MG63 (cell line): ENCODE results near the gene TRANK1. TPM values are rescaled to one million over a fixed set of nuclear protein-coding genes. Genes with fewer than 3 reads are reported as not detected.

Experiments used
- DNase-seq: peaks from one replicate; pipeline ENCODE4 v3.0.0-alpha.2; 2020
- H3K27me3 ChIP-seq: fragments of 250-450 bp; sonication (Bioruptor Pico); 2 replicates; pipeline ENCODE4 v1.5.1; 2020; ENCODE audit warnings: mild to moderate bottlenecking, moderate library complexity
- H3K36me3 ChIP-seq: fragments of 250-450 bp; sonication (Bioruptor Pico); 2 replicates; pipeline ENCODE4 v1.5.1; 2020; ENCODE audit warnings: mild to moderate bottlenecking, moderate library complexity
- H3K4me3 ChIP-seq: fragments of 250-450 bp; sonication (Bioruptor Pico); 2 replicates; pipeline ENCODE4 v1.5.1; 2020; ENCODE audit warnings: mild to moderate bottlenecking, moderate library complexity
- H3K9me3 ChIP-seq: fragments of 250-450 bp; sonication (Bioruptor Pico); 2 replicates; pipeline ENCODE4 v1.5.1; 2020; ENCODE audit warnings: mild to moderate bottlenecking, moderate library complexity
- total RNA-seq: library from RNA; depleted of rRNA; stranded (reverse); fragments of >200 nt; shearing (Covaris generic); gene quantifications from 2 replicates; pipeline ENCODE4 v1.2.3, GENCODE V29; 2014; ENCODE audit warnings: low replicate concordance

TRANK1 gene
- total RNA-seq, 1 experiment from 2014 or later, result 3.8 TPM

DNA sequence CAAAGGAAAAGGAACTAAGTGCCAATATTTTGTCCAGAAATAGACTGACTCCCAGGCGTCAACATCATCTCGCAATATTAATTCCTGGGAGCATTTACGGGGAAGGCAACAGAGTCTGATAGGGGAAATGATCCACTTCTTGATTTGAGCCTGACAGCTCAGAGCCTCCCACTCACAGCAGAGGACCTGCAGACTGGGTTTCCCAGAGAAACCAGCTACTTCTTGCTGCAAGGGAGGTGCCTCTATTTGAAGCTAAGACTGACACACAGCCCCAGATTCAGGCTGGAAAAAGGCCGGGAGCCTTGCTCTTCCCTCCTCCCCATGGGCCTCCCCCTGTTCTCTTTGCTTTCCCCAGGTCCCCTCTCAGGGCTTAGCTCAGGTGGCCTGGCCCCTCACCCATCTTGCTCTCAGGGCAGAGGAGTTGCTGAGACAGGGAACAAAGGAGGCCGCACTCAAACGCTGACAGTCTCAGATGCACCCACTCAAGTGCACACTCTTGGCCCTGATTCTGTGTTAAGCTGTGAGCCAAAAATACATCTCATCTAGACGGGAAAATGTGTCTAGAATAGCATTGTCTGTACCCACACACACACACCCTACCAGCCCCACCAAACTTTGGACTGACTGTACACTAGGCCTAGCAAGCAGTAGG lies 130.7 kb downstream of the TRANK1 start:
- no peak overlapping the region for H3K4me3 ChIP-seq
- H3K9me3 ChIP-seq, result no peaks in the 10 kb centered on the region
- no peaks in the 10 kb centered on the region for H3K27me3 ChIP-seq
- no peaks in the 10 kb centered on the region for H3K36me3 ChIP-seq
- no peak for DNase-seq

DNA sequence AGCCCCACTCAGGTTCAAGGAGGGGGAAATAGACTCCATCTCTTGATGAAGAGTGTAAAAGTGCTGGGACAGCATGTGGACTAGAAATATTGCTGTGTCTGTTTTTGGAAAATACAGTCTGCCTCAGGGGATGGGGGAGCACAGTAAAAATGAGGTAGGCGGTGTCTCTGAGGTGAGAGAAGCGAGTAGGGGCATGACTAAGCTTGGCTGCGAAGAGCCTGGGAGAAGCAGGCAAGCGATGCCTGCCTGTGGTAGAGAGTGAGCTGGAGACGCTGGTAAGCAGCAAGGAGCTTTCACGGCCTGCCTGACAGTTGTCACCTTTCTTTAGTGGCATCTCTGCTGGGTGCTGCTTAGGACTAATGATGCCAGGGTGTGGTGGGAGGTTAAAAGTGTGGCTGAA lies 131.5 kb downstream of the TRANK1 start:
- H3K4me3 ChIP-seq, result no peak overlapping the region
- H3K27me3 ChIP-seq, result no peaks in the 10 kb centered on the region
- no peaks in the 10 kb centered on the region for H3K9me3 ChIP-seq
- no peaks in the 10 kb centered on the region for H3K36me3 ChIP-seq
- DNase-seq, result no peak

DNA sequence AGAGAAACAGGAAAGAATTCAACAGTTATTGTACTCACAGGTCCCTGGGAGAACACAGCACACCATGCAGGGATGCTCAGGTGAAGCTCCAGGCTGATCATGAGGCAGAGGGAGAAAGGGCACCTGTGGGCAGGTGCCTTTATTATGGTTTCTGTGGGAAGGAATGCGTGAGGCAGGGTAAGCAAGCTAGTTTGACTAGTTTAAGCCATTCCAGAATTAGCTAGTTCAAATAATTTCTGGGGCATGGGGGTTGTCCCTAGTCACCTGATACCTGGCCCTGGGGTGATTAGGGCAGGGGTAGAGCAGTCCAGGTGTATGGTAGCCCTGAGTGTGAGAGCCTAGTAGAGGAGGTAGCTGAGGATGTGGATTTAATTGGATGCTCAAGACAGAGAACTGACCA lies 132.6 kb downstream of the TRANK1 start:
- Histone ChIP-seq H3K9me3 (no peaks in the 10 kb centered on the region), H3K27me3 (no peaks in the 10 kb centered on the region), H3K36me3 (no peaks in the 10 kb centered on the region), H3K4me3 (no peak overlapping the region)
- DNase-seq, result no peak

DNA sequence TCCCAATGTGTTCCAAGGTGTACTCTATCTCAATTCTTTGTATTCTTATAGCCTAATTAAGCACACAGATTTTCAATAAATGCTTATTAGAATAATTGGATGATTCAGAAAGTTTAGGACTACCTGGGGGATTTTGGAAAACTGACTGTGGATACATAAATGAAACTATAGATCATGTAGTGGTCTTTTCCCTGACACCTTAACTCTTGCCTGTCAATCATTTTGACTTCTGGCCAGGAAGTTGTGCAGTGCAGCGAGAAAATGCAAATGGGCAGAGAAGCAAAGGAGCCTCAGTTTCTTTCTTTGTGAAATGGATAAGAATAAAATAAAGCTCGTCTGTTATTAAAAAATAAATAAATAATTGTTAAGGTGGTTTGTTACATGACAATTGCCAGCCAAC lies 133.1 kb downstream of the TRANK1 start:
- no peak for DNase-seq
- Histone ChIP-seq H3K36me3 (no peaks in the 10 kb centered on the region), H3K4me3 (no peak overlapping the region), H3K9me3 (no peaks in the 10 kb centered on the region), H3K27me3 (no peaks in the 10 kb centered on the region)

DNA sequence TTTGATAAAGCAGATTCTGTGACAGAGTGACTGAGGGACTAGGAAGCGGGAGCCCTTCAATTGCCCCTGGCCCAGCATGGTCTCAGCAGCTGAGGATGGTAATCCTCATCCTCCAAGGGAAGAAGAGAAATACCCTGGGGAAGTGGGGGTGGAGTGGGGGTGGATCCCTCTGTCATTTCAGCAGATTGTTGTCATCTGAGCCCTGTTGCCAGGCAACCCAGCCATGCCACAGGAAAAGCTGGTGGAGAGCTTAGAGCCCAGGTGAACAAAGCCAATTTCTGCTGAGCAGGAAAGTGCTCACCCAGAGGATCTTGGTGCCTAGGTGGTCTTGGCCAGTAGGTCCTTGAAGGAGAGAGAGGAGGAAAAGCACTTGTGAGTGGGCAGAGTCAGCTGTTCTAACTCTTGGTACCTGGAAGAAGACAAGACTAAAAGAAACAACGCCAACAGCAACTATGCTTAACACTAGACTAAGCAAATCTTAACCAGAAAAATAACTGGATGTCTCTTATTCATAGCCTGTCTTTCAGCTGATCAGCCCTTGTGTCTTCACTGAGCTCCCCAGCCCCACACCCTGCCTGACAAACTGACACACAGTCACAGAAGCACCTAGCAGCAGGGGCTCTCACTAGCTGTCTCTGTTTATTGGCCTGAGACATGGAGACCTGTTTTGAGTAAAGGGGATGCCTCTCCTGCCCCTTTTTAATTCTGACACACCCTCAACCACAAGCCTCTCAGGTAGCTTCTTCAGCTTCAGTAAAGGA lies 140.4 kb downstream of the TRANK1 start:
- Histone ChIP-seq H3K4me3 (no peak overlapping the region), H3K9me3 (no peaks in the 10 kb centered on the region), H3K27me3 (no peaks in the 10 kb centered on the region), H3K36me3 (no peaks in the 10 kb centered on the region)
- no peak for DNase-seq

DNA sequence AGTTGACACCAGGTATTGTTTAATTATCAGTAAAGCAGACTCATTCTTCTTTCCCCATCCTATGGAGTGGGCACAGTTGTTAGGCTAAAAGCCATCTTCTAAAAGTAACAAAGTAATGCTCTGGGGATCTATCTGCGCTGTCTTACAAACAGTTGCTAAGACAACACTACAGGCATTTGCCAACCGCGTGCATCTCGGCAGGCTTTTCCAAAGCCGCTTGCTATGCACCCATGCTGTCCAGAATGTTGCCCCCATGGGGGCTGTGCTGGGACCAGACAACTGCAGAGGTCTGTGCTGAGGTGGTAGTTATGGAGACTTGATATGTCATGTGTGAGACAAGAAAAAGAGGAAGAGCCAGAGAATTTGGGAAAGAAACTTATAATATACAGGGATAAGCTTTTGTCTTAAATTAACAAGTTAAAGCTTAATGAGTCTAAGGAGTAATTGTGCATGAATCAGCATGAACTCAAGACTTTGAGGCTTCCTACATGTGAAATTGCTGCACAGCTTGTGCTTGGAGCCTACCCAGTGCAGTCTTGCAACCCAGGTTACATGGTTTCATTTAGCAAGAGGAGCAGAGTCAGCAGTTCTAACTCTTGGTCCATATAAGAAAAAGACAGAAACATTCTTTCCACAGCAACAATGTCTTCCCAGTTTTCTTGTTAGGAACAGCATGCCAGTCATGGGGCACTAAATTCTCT lies 141.6 kb downstream of the TRANK1 start:
- Histone ChIP-seq H3K36me3 (no peaks in the 10 kb centered on the region), H3K4me3 (no peak overlapping the region), H3K27me3 (no peaks in the 10 kb centered on the region), H3K9me3 (no peaks in the 10 kb centered on the region)
- DNase-seq, result no peak

DNA sequence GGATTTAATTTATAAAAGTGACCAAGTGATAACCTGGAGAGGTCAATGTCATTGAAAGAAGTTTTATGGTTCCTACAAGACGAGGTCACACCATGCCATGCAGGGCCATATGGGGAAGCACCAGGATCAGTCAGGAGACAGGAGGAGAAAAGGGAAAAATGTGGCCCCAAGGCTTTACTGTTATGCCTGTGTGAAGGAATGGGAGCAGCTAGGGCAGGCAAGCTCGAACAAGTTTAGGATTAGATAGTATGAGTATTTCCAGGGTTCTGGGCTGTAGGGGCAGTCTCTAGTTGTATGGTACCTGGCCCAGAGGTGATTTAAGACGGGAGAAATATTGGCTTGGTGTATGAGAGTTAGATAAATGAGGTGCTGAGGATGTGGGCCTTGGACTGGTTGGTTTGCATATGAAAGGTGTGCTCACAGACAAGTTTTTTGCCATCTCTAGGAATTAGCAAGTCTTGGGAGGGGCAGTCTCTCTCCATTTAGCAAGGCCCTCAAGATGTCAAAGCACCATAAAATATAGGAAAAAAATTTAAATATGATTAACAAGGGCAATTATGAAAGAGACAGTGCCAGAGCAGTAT lies 144.2 kb downstream of the TRANK1 start:
- Histone ChIP-seq H3K27me3 (no peaks in the 10 kb centered on the region), H3K4me3 (no peak overlapping the region), H3K36me3 (no peaks in the 10 kb centered on the region), H3K9me3 (no peaks in the 10 kb centered on the region)
- no peak for DNase-seq

DNA sequence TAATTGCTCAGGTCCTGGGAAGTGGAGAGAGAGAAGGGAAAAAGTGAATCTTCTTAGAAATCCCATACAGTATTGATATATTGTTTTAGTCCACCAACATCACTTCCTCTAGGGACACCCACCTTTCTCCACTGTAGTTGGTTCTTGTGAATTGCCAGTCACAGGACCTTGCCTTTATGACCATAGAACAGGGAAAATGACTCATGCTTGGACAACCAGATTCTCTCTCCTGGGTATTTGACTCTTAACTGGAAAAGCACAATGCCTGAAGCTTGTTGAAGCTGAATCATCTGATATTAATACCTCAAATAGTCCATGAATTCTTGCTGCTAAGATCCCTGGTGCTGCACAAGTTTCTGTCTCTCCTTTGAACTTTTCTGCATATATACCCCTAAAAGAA lies 148.0 kb downstream of the TRANK1 start:
- no peak for DNase-seq
- Histone ChIP-seq H3K27me3 (no peaks in the 10 kb centered on the region), H3K4me3 (no peak overlapping the region), H3K9me3 (no peaks in the 10 kb centered on the region), H3K36me3 (no peaks in the 10 kb centered on the region)

DNA sequence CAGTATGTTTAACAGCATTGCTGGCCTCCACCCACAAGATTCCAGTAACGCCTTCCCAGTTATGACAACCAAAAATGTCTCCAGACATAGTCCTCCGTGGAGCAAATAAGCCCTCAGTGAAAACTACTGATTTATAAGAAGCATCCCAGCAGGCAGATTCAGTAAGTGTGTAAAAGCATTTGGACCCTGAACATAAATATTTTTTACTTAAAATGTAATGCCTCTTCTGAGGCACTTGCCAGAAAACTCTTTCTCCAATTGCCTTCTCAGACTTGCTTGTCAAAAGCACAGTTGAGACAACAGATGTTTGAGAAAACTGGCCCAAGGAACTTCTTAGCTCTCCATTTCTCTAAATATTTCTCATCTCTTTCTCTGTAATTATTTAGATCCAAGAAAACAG lies 148.7 kb downstream of the TRANK1 start:
- no peaks in the 10 kb centered on the region for H3K27me3 ChIP-seq
- H3K4me3 ChIP-seq, result no peak overlapping the region
- no peak for DNase-seq
- no peaks in the 10 kb centered on the region for H3K9me3 ChIP-seq
- no peaks in the 10 kb centered on the region for H3K36me3 ChIP-seq

DNA sequence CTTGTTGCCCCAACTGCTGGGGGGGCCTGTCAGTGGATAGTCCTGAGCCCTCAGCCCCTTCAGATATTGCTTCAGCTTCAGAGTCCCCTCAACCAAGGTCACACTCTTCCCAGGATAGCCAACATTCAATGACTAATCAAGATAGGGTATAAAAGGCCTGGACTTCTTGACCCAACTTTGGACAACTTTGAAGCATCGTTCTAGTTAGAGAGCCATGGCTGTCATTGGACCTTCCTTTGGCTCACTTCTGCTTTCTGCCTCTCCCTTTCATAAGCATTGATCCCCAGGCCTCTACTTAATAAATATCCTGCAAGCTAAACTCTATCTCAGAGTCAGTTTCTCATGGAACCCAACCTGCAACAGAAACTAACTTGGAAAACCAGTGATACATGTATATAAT lies 149.2 kb downstream of the TRANK1 start:
- Histone ChIP-seq H3K27me3 (no peaks in the 10 kb centered on the region), H3K9me3 (no peaks in the 10 kb centered on the region), H3K36me3 (no peaks in the 10 kb centered on the region), H3K4me3 (no peak overlapping the region)
- no peak for DNase-seq

DNA sequence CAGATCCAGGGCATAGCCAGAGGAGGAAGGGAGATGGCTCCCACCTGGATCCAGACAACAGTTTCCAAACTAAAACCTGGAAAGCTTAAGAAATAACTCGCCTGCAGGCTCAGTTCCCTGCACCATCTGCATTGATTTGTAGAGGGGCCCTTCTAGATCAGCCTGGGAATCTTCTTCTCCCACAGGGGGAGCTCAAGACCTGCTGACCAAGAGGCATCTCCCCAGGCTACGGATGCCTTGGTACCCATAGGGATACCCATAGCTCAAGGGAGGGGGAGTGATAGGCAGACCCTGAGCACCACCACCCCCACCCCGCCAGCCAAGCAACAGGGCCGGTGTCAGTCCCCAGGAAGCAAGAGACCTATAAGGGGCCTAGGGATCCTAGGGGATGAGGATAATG lies 152.5 kb downstream of the TRANK1 start:
- H3K4me3 ChIP-seq, result no peak overlapping the region
- H3K27me3 ChIP-seq, result no peaks in the 10 kb centered on the region
- no peak for DNase-seq
- no peaks in the 10 kb centered on the region for H3K9me3 ChIP-seq
- no peaks in the 10 kb centered on the region for H3K36me3 ChIP-seq

DNA sequence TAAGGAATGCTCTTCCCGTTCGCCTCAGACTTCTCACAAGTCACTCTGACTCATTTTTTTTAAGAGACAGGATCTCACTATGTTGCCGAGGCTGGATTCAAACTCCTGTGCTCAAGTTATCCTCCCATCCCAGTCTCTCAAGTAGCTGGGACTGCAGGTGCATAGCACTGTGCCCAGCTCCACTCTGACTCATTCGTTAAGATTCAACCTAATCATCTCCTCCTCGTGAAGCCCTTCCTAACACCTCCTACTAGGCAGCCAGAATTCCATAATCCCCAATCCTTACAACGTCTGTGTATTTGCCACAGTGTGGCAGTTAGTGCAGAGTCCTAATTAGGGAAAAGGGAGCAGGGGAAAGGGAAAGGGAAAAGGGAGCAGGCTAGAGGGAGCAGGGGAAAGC lies 154.1 kb downstream of the TRANK1 start:
- Histone ChIP-seq H3K4me3 (no peak overlapping the region), H3K27me3 (no peaks in the 10 kb centered on the region), H3K9me3 (no peaks in the 10 kb centered on the region), H3K36me3 (no peaks in the 10 kb centered on the region)
- no peak for DNase-seq

DNA sequence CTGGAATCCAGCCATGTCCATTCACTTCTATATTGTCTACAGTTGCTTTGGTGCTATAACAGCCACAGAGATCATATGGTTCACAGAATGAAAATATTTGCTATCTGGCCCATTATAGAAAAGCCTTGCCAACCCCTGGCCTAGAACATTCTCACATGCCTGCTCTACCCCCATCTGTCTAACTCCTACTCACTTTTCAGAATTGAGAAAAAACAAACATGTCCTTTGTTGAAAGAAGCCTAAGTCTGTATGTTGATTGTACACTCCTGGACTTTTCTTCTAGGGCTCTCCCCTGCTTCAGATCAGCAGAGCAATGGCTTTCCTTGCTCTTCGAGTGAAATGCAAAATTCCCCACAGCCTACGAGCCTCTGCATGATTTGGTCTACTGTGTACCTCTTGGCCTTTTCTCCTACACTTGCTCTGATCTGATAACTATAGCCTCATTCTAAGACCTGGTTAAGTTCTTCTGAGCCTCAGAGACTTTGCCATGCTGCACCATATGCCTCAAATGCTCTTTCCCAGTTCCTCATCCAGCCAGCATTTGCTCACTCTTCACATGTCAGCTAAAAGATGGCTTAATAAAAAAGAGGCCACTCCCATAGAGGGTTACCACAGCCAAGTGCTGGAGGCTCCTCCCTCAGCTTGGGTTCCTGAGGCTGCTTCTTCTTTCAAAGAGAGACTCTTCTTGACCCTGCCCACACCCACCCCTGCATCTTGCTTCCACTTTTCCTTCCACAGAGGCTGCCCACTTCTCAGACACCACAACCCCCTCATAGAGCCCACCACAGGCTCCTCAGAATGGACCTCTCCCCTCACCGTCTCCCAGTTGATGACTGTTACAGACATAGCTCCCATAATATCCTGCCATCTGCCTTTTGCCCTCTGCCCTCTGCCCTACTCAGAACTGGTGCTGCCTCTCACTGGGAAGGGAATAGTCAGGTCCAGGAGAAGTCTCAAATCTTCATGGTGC lies 157.6 kb downstream of the TRANK1 start:
- no peak overlapping the region for H3K4me3 ChIP-seq
- no peaks in the 10 kb centered on the region for H3K9me3 ChIP-seq
- H3K36me3 ChIP-seq, result no peaks in the 10 kb centered on the region
- DNase-seq, result no peak
- H3K27me3 ChIP-seq, result no peaks in the 10 kb centered on the region

DNA sequence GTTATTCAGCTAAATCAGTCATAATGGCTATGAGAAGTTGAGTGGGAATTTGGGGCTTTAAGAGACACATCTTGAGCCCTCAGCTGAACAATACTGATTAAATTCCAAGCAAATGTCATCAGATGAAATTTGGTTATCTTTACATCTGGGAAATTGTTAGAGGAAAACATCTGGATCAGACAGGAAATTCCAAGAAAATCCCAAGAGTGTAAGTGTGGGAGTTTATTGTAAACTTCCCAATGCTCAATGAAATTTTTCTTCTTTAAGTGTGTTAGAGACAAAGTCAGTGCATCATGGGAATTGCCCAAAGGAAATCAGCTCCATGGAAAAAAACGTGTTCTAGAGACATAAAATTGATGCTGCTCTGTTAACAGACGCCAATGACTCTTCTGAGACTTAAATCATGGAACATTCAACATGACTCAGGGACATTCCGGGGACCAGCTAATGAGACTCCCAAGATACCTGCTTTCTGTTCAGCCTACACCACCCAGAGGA lies 160.7 kb downstream of the TRANK1 start:
- Histone ChIP-seq H3K9me3 (no peaks in the 10 kb centered on the region), H3K4me3 (no peak overlapping the region), H3K36me3 (no peaks in the 10 kb centered on the region), H3K27me3 (no peaks in the 10 kb centered on the region)
- no peak for DNase-seq

DNA sequence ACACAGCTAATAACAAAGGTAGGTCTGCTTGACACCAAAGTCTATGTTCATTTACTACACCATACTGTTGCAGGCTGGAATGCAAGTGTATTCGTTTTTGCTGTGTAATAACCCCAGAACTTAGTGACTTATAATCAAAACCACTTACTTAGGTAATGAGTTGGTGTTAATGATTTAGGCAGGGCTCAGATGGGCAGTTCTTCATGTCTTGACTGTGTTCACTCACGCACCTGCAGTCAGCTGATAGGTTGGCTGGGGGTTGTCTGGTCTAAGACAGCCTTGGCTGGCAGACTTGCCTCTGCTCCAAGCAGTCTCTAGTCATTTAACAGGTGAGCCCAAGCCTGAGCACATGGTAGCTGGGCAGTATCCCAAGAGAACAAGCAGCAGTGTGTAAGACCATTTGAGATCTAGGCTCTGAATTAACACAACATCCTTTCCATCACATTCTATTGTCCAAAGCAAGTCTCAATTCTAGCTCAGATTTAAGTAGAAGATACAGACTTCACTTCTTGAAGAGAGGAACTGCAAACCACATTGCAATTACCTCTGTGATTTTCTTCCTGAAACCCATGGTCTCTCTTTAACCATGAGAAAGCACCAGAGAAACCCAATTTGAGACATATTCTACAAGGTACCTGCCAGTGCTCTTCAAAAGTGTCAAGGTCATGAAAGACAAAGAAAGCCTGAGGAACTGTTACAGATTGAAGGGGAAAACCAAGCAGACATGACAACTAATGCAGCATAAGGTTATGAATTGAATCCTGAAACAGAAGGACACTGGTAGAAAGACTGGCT lies 167.2 kb downstream of the TRANK1 start:
- H3K36me3 ChIP-seq, result no peaks in the 10 kb centered on the region
- DNase-seq, result no peak
- no peaks in the 10 kb centered on the region for H3K9me3 ChIP-seq
- H3K27me3 ChIP-seq, result no peaks in the 10 kb centered on the region
- no peak overlapping the region for H3K4me3 ChIP-seq
